NCI-H446 treated with DMSO at 0.1 percent for 48 hours (cell line): ENCODE data around the gene MECP2.

ENCODE experiments used
- DNase-seq: peaks from one replicate; lab custom pipeline; 2025; lab: John Stamatoyannopoulos, UW

MECP2 gene

GRCh38 chrX:154033848-154034247 is 63.7 kb downstream of the MECP2 start:
- no peak for DNase-seq

- DNase-seq, result no peak
Measured at GRCh38 chrX:154032653-154033052, 64.9 kb downstream of the MECP2 start.

- no peak for DNase-seq
Measured at GRCh38 chrX:154032160-154032559, 65.4 kb downstream of the MECP2 start.

GRCh38 chrX:154030715-154031305 is 66.7 kb downstream of the MECP2 start:
- no peak for DNase-seq

- no peak for DNase-seq
Measured at GRCh38 chrX:154030266-154030665, 67.3 kb downstream of the MECP2 start.

GRCh38 chrX:154029439-154029838 is 68.1 kb downstream of the MECP2 start:
- no peak for DNase-seq

- DNase-seq, result no peak
Measured at GRCh38 chrX:154028502-154029184, 68.9 kb downstream of the MECP2 start.

GRCh38 chrX:154027986-154028385 is 69.5 kb downstream of the MECP2 start:
- no peak for DNase-seq

GRCh38 chrX:154027022-154027402 is 70.5 kb downstream of the MECP2 start:
- no peak for DNase-seq

- DNase-seq, result no peak
Measured at GRCh38 chrX:154026136-154027021, 71.1 kb downstream of the MECP2 start.

GRCh38 chrX:154025230-154025629 is 72.3 kb downstream of the MECP2 start:
- DNase-seq, result no peak

GRCh38 chrX:154024271-154024670 is 73.2 kb downstream of the MECP2 start:
- no peak for DNase-seq

- DNase-seq, result no peak
Measured at GRCh38 chrX:154023276-154024000, 74.1 kb downstream of the MECP2 start.

GRCh38 chrX:154022108-154022507 is 75.4 kb downstream of the MECP2 start:
- no peak for DNase-seq

- no peak for DNase-seq
Measured at GRCh38 chrX:154021131-154021611, 76.3 kb downstream of the MECP2 start.

- no peak for DNase-seq
Measured at GRCh38 chrX:154020536-154021115, 76.9 kb downstream of the MECP2 start.

- peak; percentile 10 for DNase-seq
Measured at GRCh38 chrX:154019633-154020528, 77.6 kb downstream of the MECP2 start, which contains the start of gene IRAK1. IRAK1 (minus strand) TSS chrX:154019902; CDS start chrX:154019812, 90 bp downstream.

- DNase-seq, result no peak
Measured at GRCh38 chrX:154019061-154019621, 78.4 kb downstream of the MECP2 start.

GRCh38 chrX:154018518-154019060 is 78.9 kb downstream of the MECP2 start:
- no peak for DNase-seq
